OCI-LY7 (cell line): ENCODE results near the gene C11orf24. TPM values are rescaled to one million over a fixed set of nuclear protein-coding genes. Genes with fewer than 3 reads are reported as not detected.
"Not testable (repeated sequence)": the region's sequence is repeated elsewhere in the genome, so short reads cannot be mapped to it uniquely, and the experiment has no call there.

ENCODE experiments used
- BruUV-seq: library from RNA; stranded (reverse); fragments of 400-500 nt; replicated peaks from 2 replicates; lab custom pipeline; 2021; lab: Mats Ljungman, UMichigan
- CTCF ChIA-PET: fragments of 300-600 bp; sonication (Branson Sonifier 250); formaldehyde crosslinking; loops from one replicate; lab custom pipeline; 2022; ENCODE audit warnings: antibody characterized with exemption; ENCODE audit not compliant: unreplicated experiment; lab: Charles Lee
- POLR2A ChIA-PET: fragments of 300-600 bp; sonication (Branson Sonifier 250); formaldehyde crosslinking; loops from one replicate; lab custom pipeline; 2022; ENCODE audit warnings: antibody characterized with exemption; lab: Charles Lee
- DNase-seq: peaks from one replicate; pipeline ENCODE4 v3.0.0-alpha.2; 2015; ENCODE audit warnings: low spot score
- H2AFZ ChIP-seq: fragments of 200-600 bp; sonication (generic), shearing (Covaris generic); 2 replicates; pipeline ENCODE4 v1.6.1; 2014; ENCODE audit warnings: mild to moderate bottlenecking, antibody characterized with exemption, low read length, moderate library complexity
- H3K27ac ChIP-seq: fragments of 200-600 bp; sonication (generic); 2 replicates; pipeline ENCODE4 v1.5.1; 2014; ENCODE audit warnings: mixed run types, low read depth, mild to moderate bottlenecking, moderate library complexity, low read length, inconsistent platforms; ENCODE audit not compliant: poor library complexity, severe bottlenecking
- H3K36me3 ChIP-seq: fragments of 200-600 bp; sonication (generic); 2 replicates; pipeline ENCODE4 v1.6.1; 2014; ENCODE audit warnings: mild to moderate bottlenecking, antibody characterized with exemption, low read length, moderate library complexity, mixed read lengths; ENCODE audit not compliant: insufficient read depth
- H3K4me1 ChIP-seq: fragments of 200-600 bp; sonication (generic); 2 replicates; pipeline ENCODE4 v1.5.1; 2014; ENCODE audit warnings: mild to moderate bottlenecking, low read length; ENCODE audit not compliant: insufficient read depth, poor library complexity, severe bottlenecking
- H3K4me2 ChIP-seq: fragments of 200-600 bp; sonication (generic); 2 replicates; pipeline ENCODE4 v1.6.1; 2014; ENCODE audit warnings: mild to moderate bottlenecking, low read length
- H3K4me3 ChIP-seq: fragments of 200-600 bp; sonication (generic); 2 replicates; pipeline ENCODE4 v1.5.1; 2014; ENCODE audit warnings: mild to moderate bottlenecking, low read depth, low read length; ENCODE audit not compliant: poor library complexity, severe bottlenecking
- H3K79me2 ChIP-seq: fragments of 200-600 bp; sonication (generic); 2 replicates; pipeline ENCODE4 v1.6.1; 2016; ENCODE audit warnings: low read depth, mild to moderate bottlenecking, low read length, moderate library complexity, mixed read lengths; ENCODE audit not compliant: insufficient read depth
- H3K9me2 ChIP-seq: fragments of 200-600 bp; sonication (generic); 2 replicates; pipeline ENCODE4 v1.6.1; 2016; ENCODE audit warnings: mild to moderate bottlenecking, low read length, mixed read lengths; ENCODE audit not compliant: insufficient read depth
- H3K9me3 ChIP-seq: fragments of 200-600 bp; sonication (generic); 2 replicates; pipeline ENCODE4 v1.6.1; 2014; ENCODE audit warnings: mild to moderate bottlenecking, mixed run types, low read length, mixed read lengths
- H4K20me1 ChIP-seq: fragments of 200-600 bp; sonication (generic); 2 replicates; pipeline ENCODE4 v1.6.1; 2014; ENCODE audit warnings: mild to moderate bottlenecking, antibody characterized with exemption, low read length, moderate library complexity, mixed read lengths; ENCODE audit not compliant: insufficient read depth
- CTCF ChIP-seq: fragments of 200-600 bp; sonication (generic); conservative IDR thresholded peaks from 2 replicates; pipeline ENCODE4 v1.5.1; 2014; ENCODE audit warnings: mild to moderate bottlenecking, antibody characterized with exemption, low read length, moderate library complexity, mixed read lengths
- EZH2phosphoT487 ChIP-seq: fragments of 200-600 bp; sonication (generic); IDR thresholded peaks from 2 replicates; pipeline ENCODE4 v1.6.1; 2018; ENCODE audit warnings: low read depth, borderline replicate concordance, mild to moderate bottlenecking, mixed run types, antibody characterized with exemption, low read length, moderate library complexity, mixed read lengths
- intact Hi-C: fragments of 100-400 bp; cut with micrococcal nuclease; formaldehyde crosslinking; loops from one replicate; pipeline ENCODE4 v1.10.0; 2022; ENCODE audit not compliant: unreplicated experiment
- total RNA-seq, 2 experiments: library from RNA; depleted of rRNA in 1 of 2; stranded (reverse); fragments of >200 nt in 1 of 2; shearing (Covaris generic) in 1 of 2; gene quantifications; 2 replicates each; pipeline ENCODE4 v1.2.3, GENCODE V29; 2014 to 2022

Gene C11orf24
- total RNA-seq, 2 experiments from 2014 or later = 81.1 to 94.1 TPM

- H3K4me1 ChIP-seq = peaks cover 4% of the 10 kb centered on the region
- H3K4me3 ChIP-seq = no peak overlapping the region
- DNase-seq = no peak
- ChIA-PET CTCF (no interaction called here), POLR2A (interaction anchor here (0.7 to 0.9 kb wide), 2 partner anchors 93 to 104 kb away, joined by 3 to 6 read pairs; no protein-coding TSS in a partner anchor)
- no peak overlapping the region for H2AFZ ChIP-seq
- H3K4me2 ChIP-seq = no peak overlapping the region
- no TSS peak for BruUV-seq
- intact Hi-C loops = no loop called here
- TF ChIP-seq EZH2phosphoT487 (no peak), CTCF (no peak)
- no peaks in the 10 kb centered on the region for H3K9me3 ChIP-seq
- no peaks in the 10 kb centered on the region for H3K79me2 ChIP-seq
- no peaks in the 10 kb centered on the region for H4K20me1 ChIP-seq
- no peaks in the 10 kb centered on the region for H3K36me3 ChIP-seq
- no peak overlapping the region for H3K27ac ChIP-seq
- H3K9me2 ChIP-seq = no peaks in the 10 kb centered on the region
Measured at GRCh38 chr11:68302256-68302655, 30.5 kb upstream of the C11orf24 start.

- H2AFZ ChIP-seq = no peak overlapping the region
- no peaks in the 10 kb centered on the region for H3K9me2 ChIP-seq
- no peak overlapping the region for H3K4me2 ChIP-seq
- TF ChIP-seq CTCF (peak; percentile 44), EZH2phosphoT487 (no peak)
- H4K20me1 ChIP-seq = no peaks in the 10 kb centered on the region
- H3K4me1 ChIP-seq = peaks cover 19% of the 10 kb centered on the region
- H3K27ac ChIP-seq = no peak overlapping the region
- intact Hi-C loops = no loop called here
- DNase-seq = no peak
- CTCF ChIA-PET = no interaction called here
- H3K9me3 ChIP-seq = no peaks in the 10 kb centered on the region
- no peaks in the 10 kb centered on the region for H3K79me2 ChIP-seq
- no TSS peak for BruUV-seq
- POLR2A ChIA-PET = interaction anchor here (0.6 kb wide), 1 partner anchor 22 kb away, joined by 3 read pairs; no protein-coding TSS in a partner anchor
- H3K4me3 ChIP-seq = no peak overlapping the region
- no peaks in the 10 kb centered on the region for H3K36me3 ChIP-seq
Measured at GRCh38 chr11:68300076-68300830, 28.5 kb upstream of the C11orf24 start.

GRCh38 chr11:68299517-68299879 is 27.7 kb upstream of the C11orf24 start:
- H3K4me1 ChIP-seq = peaks cover 23% of the 10 kb centered on the region
- not testable (repeated sequence) for H3K9me3 ChIP-seq, H2AFZ ChIP-seq, H4K20me1 ChIP-seq, H3K27ac ChIP-seq, DNase-seq, H3K79me2 ChIP-seq, H3K9me2 ChIP-seq, BruUV-seq, H3K4me3 ChIP-seq, H3K36me3 ChIP-seq, H3K4me2 ChIP-seq
- intact Hi-C loops = loop anchor here (5.0 kb wide), 1 partner anchor 87 kb away; the partner anchor contains the start of gene KMT5B
- POLR2A ChIA-PET = interaction anchor here (0.5 to 0.6 kb wide), 3 partner anchors 21 to 49 kb away, joined by 3 to 5 read pairs (median 4); no protein-coding TSS in a partner anchor
- CTCF ChIA-PET = interaction anchor here (3.8 kb wide), 1 partner anchor 41 kb away, joined by 26 read pairs; no protein-coding TSS in a partner anchor
